ENCODE measurements around the gene ZNF292.
"Not testable (repeated sequence)": the region's sequence is repeated elsewhere in the genome, so short reads cannot be mapped to it uniquely, and the experiment has no call there.

Gene ZNF292

DNA sequence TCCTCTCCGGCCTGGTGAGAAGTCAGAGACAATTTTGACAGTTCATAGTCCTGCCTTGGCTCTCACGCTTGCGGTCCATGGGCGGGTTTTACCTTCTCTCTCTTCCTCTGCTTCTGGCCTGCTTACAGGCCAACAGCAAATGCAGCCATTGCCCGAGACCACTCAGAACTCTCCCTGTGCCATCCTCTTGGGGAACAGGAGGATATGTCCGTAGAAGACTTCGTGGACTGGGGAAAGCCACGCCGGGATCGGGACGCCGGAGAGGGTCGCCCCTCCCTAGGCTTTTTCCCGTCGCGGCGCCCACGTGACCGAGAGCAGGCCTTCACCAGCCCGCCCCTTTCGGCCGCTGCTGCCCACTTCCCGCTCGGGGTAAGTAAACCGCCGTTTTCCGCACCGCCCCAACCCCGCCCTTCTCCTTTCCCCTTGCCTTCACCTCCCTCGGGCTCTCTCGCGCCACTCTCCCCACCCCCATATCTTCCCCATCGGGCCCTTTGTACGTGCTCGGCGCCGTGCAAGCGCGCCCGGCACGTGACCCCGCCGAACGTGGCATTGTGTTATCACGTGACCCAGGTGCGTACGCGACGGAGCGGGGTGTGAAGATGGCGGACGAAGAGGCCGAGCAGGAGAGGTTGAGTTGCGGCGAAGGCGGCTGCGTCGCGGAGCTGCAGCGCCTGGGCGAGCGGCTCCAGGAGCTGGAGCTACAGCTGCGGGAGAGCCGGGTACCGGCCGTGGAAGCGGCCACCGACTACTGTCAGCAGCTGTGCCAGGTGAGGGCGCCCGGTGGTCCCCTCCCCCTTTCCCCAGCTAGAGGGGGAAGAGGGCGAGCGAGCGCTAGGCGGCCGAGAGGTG lies at the start of gene ZNF292:
ZNF292 (plus strand) TSS at position 573 of the 849 bp plus-strand sequence; CDS start at position 600, 27 bp downstream.
- peak; percentile 98 for DNase-seq

DNA sequence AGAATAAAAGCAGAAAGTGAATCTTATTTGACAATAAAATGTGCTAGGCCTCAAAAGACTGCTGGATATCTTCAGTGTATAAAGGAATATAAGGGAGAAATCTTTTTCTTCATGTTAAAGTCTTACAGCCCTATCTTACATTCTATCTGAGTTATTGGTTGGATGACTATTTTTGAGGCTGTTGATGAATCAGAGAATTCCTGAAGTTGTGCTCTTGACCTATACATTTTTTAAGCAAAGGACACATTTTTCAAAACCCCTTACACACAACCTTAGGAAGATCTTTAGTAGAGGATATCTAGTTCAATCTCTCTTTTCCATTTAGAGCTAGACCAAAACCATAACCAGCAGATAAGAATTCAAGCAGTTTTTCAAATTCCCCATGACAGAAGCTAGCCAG lies 49.5 kb upstream of the ZNF292 start:
- DNase-seq = no peak

DNA sequence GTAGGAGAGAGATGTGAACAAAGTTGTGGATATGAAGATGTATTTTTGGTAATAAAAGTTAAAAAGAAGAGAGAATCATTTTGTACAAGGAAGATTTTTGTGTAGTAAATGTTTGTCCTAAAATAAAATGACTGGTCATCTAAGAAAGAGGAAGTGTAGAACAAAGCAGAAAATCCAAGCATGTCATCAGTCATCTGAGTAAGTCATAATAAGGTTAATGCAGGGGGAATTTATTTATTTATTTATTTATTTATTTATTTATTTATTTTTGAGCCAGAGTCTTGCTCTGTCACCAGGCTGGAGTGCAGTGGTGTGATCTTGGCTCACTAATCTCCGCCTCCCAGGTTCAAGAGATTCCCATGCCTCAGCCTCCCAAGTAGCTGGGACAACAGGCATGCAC lies 44.7 kb upstream of the ZNF292 start:
- no peak for DNase-seq

DNA sequence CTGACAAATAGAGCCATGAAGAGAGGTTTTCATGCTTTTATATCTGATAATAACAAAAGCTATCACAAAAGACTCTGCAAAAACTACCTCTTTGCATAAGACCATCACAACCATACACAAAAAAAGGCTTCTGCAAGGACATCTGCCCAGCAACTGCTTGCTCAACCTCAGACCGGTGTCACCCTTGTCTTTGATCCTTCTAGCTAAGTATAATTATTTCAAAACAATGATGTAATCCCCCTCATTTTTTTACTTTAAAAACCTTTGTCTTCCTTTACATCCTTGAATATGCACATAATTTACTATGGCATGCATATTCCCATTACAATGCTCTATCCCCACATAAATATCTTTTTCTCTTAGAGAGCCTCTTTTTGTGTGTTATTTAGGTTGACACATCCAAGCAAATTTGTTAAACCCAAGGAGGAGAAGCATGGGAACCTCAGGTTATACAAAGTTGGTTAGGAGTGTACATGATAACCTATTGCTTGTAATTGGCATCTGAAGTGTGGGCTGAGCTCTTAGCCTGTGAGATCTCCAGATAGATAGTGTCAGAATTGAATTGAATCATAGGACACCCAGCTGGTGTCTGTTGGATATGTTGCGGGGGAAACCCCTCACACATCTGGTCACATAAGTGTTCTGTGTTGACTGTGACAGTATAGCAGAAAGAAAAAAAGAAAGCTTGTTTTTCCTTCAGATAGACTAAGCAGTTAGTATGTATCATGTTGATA lies 39.8 kb upstream of the ZNF292 start:
- no peak for DNase-seq

DNA sequence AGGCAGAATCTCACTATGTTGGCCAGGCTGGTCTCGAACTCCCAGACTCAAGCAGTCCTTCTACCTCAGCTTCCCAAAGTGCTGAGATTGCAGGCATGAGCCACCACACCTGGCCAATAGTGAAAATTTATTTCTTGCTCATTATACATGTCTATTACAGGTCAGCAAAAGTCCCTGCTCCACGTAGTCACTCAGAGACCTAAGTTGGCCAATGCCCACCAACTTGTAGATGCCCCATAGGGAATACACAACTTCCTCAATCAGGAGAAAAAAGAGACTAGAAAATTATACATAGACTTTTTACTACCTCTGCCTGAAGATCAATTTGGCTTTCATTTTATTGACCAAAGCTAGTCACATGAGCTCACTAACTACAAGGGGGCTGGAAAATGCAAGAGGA lies 38.4 kb upstream of the ZNF292 start:
- no peak for DNase-seq

DNA sequence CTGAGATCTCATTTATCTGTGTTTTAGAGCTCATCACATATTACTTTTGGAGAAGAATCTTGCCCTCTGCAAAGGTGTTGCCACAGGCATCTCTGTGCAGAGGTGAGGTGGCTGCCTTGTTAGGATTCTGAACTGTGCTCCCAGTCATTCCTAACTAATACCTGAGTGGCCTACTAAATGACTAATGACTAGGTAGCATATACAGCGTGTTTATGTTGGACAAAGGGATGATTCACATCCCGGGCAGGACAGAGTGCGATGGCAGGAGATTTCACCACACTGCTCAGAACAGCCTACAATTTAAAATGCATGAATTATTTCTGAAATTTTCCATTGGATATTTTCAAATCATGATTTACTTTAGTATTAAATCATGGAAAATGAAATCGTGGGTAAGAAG lies 37.3 kb upstream of the ZNF292 start:
- DNase-seq = no peak

DNA sequence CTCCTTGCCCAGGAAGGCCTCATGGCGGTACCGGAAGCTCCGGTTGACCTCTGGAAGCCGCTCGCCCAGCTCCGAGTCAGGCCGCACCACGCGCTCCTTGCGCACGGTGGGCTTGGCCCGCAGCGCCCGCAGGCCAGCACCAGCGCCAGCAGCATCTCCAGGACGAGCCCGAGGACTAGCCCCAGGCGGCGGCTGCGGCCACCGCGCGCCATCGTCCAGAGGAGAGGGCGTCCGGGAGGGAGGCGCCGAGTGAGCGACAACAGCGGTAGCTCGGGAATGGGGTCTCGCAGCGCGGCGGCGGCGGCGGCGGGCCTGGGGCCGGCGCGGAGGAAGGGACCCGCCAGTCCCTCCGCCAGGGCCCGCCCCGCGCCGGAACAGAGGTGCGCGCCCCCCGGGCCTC lies 32.9 kb upstream of the ZNF292 start:
- DNase-seq = no peak

DNA sequence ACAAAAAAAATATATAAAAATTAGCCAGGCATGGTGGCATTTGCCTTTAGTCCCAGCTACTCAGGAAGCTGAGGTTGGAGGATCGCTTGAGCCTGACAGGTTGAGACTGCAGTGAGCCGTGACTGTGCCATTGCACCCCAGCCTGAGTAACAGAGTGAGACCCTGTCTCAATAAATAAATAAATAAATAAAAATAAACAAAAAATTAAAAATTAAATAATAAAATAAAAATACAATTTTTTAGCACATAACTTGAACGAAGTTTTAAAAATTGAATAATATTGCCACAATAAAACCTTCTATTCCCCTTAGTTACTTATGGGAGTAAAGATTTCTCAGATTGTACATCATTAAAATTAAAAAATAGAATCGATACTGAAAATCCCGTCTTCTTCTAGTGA lies 31.3 kb upstream of the ZNF292 start:
- no peak for DNase-seq

DNA sequence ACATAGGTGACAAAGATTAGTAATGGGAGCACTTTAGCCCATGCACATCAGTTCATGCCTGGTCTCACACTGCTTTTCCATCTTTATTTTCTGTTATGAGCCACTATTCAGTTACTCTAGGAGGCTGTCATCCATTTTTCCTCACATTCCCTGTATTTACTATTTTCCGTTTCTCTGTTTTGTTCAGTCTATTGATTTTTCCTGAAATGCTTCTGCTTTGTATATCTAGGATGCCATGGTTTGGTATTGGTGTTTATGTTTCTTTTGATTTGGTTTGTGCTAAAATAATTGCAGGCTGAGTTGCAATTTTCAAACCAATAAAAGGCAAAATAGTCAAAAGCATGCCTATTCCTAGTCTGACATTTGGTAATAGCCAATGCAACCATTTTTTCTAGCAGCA lies 28.9 kb upstream of the ZNF292 start:
- DNase-seq = no peak

DNA sequence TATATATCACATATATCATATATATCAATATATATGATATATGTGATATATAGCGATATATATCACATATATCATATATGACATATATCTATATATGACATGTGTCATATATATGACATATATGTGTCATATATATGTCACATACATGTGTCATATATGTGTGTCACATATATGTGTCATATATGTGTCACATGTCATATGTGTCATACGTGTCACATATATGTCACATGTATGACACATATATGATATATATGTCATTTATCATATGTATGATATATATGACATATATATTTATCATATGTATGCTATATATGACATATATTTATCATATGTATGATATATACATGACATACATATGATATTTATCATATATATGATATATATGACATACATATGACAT lies 27.6 kb upstream of the ZNF292 start:
- no peak for DNase-seq

DNA sequence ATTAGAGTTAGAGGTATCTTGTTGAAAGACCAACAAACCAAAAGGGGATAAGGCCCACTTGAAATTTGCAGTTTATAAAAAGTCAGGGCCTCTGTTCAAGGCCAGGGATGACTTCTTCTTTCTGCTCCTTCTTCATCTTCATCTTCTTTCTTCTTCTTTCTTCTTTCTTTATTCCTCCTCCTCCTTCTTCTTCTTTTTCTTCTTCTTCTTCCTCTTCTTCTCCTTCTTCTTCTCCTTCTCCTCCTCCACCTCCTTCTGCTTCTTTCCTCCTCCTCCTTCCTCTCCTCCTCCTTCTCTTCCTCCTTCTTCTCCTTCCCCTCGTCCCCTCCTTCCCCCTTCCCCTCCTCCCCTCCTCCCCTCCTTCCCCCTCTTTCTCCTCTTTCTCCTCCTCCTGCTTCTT lies 18.4 kb upstream of the ZNF292 start:
- no peak for DNase-seq

DNA sequence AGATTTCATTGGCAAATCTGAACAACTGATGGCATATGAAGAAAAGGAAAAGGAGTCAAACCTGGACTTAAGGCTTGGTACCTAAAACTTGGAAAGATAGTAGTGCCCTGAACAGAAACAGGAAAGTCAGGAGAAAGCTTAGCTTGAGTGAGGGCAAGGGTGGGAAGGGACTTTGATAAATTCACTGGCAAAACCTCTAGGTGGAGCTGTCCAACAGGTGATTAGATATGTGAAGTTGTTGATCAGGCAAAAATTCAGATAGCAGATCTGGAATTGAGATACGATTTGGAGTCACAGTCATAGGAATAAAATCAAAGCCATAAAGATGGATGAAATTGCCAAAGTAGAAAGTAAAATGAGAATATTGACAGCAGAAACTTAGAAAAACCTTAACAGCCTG lies 16.1 kb upstream of the ZNF292 start:
- DNase-seq = peak; percentile 75

DNA sequence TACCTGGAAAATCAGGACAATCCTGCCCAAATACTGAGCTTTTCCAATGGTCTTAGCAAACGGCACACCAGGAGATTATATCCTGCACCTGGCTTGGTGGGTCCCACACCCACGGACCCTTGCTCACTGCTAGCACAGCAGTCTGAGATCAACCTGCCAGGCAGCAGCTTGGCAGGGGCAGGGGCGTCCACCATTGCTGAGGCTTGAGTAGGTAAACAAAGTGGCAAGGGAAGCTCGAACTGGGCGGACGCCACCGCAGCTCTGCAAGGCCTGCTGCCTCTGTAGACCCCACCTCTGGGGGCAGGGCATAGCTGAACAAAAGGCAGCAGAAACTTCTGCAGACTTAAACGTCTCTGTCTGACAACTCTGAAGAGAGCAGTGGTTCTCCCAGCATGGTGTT lies 15.4 kb upstream of the ZNF292 start:
- not testable (repeated sequence) for DNase-seq

DNA sequence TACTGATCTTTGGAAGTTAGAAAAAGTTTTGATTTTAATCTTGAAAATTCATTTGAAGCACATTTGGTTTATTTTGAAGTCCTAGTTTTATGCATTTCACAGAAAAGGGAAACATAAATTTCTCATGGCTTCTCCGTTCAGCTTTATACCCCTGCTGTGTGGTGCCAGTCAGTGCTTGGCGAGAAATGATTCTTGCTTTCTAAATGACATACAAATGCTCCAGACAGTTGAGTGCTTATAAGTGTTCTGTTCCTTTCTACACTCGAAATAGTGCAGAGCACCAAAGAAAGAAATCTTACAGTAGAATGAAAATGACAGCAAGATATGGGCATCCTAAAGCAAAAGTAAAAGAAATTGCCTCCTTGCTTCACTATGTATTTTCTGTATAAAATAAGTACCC lies 9.0 kb upstream of the ZNF292 start:
- DNase-seq = no peak

DNA sequence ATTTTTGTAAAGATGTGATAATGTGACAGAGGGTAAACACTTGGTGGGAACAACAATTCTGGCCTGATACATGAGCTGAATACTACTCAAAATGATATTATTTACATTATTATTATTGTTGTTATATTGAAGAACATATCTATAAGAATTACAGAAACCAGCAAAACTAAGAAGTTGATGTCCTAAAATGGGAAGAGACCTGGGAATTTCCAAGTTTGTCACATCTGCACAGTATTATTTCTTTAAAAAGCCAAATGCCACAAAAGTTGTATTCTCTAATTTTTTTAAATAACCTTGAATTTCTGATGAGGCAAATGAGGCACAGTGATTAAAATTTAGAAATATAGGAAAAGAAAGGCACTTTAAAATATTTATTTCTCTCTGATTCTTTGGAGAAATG lies 5.0 kb upstream of the ZNF292 start:
- DNase-seq = no peak

DNA sequence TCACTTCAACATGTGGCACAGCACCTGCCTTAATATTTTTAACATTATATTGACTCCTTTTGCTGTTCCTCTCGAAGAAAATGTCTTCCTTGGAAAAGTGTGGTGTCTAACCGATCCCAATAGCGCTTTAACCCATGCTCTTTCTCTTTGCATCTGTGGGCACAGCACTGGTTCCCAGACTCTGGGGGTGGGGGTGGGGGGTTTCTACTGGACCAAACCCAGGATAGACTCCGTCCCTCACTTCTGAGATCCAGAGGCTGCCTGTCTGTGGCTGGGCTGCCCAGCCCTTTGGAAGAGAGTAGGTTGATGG lies 3.9 kb upstream of the ZNF292 start:
- no peak for DNase-seq

DNA sequence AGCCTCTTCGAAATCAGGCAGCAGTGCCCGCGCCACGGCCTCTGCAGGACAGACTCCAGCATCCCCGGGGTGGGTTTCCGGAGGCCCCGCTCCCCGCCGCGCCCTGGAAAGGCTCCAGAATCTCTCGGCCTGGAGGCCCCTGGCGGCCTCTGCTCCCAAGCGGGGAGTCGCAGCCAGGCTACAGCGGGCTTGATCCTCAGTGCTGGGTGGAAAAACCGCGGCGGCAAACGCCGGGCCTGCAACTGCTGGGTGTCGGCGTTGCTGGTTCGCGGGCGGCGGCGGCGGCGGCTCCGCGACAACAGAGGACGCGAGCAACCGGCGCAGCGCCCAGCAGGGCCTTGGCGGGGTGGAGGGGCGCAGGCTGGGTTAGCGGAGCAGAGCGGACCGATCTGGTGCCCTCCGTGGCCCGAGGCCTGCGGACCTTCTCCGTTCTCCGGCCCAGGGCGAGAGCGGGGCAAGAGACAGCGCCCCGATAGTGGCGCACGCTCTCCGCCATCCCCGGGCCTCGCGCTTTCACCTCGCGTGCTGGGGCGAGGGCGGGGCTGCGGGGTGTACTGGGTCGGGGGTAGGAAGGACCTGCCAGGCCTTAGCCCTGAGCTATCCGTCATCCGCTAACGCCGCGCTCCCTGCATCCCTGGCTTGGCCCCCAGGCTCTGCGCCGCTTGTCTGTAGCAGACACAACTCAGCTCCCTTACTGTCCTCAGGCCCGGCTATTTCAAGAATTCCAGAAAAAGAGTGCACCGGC lies 3.4 kb upstream of the ZNF292 start:
- DNase-seq = peak; percentile 67

DNA sequence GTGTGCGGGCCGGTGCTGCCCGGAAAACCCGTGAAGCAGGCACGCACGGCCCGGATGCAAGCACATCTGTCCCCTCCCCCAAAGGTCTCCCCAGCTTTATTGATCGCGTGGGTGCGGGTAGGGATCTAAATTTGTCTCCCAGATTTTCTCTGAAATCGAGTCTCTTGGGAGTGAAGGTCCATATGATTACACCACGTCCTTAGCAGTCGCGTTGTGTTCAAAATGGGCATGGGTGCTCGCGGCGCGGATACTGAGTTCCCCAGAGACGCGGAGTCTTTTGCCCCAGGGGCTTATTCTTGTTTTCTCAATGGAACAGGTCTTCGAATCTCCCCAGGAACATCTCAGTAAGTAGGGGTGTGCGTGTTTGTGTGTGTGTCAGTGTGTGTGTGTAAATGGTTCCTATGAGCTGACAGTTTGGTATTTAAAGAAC lies 2.8 kb upstream of the ZNF292 start:
- no peak for DNase-seq

DNA sequence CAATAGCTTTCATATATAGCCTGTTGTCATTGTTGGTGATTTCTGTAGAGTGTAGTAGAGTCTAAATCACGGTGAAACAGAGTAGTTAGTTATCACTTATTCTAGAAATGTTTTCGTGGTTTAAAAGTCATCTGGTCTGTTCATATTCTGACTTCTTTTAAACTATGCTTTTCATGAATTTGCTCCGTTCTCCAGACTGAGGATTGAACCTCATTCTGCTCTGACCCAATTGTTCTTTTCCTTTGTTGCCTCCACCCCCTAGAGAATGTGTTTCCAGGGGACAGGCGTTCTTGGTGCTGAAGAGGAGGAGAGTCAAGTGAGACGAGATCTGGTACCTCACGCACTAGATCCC lies 748 bp upstream of the ZNF292 start:
- DNase-seq = no peak

DNA sequence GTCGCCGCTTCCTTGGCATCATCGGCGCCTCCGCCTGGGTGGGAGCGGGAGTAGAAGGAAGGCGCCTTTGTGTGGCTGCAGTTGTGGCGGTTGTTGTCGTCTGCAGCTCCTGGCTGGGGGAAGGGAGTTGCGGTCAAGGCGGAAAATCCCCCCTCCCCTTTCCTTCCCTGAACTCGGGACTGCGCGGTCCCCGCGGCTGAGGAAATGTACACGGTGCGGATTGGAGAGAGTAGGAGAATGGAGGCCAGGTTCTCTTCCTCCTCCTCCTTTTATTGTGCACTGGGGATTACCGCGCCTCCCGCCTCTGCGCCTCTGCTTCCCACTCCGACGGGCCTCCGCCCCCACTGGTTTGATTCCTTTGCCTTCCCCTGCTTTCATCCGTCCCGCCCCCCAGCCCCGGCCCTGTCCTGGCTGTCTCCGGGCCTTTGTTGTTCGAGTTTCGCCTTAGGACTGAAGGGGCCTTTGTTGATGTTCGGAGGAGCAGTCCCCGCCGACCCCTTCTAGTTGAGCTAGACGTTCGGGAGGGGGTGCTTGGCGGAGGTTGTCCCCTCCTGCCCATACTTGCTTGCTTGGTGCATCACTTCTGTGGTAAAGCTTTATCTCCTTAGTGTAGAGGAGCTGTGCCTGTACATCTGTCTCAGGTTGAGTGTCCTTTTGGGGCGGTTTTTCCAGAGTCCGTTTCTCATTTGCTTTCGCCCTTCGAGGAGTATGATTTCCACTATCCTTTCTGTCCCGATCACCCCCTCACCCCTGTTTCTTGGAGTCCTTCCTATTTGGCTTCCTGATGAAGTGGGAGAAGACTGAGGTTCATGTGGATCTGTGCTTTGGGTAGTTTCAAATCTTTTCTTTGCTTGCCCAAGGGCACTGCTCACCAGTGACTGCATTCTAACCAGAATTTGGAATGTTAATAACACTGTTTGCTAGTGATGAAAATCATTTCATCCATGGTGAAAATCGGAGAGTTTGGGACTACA lies 764 bp downstream of the ZNF292 start:
- peak; percentile 71 for DNase-seq

DNA sequence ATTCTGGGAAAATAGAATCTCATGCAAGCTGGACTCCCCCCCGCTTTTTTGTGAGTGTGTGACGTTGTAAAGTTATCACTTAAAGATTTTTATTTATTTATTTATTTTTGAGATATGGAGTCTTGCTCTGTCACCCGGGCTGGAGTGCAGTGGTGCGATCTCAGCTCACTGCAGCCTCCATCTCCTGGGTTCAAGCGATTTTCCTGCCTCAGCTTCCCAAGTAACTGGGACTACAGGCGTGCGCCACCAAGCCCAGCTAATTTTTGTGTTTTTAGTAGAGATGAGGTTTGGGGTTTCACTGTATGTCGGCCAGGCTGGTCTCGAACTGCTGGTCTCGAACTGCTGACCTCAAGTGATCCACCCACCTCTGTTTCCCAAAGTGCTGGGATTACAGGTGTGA lies 2.2 kb downstream of the ZNF292 start:
- not testable (repeated sequence) for DNase-seq

DNA sequence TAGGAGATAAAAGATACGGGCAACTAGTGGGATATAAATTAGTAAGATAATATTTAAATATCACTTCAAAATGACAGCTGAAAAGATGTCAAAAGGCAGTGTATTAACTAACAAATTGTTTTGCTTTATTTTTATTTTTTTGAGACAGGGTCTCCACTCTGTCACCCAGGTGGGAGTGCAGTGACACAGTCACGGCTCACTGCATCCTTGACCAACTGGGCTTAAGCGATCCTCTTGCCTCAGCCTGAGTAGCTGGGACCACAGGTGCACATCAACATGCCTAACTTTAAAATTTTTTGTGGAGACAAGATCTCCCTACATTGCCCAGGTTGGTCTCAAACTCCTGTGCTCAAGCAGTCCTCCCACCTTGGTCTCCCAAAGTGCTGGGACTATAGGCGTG lies 5.9 kb downstream of the ZNF292 start:
- no peak for DNase-seq

DNA sequence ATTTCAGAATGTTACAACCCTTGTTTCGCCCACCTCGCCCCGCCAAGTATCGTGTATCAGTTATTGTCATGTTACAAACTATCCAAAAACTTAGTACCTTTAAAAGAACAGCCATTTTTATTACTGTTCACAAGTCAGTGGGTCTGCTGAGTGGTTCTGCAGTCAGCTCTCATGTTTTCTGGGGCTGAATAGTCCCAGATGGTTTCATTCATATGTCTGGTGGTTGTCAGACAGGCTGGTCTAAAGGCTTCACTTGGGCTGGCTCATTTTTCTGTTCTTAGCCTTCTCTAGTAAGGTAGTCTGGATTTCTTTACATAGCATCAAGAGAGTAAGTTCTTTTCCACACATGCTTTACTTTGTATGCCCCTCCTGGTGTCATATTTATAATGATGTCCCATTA lies 8.6 kb downstream of the ZNF292 start:
- DNase-seq = no peak
